Frontal cortex (tissue), 4 donors: Measurements from ENCODE around the gene POLR3E. TPM values are rescaled to one million over a fixed set of nuclear protein-coding genes. Genes with fewer than 3 reads are reported as not detected.
A peak's percentile ranks its signal among the peaks of the same experiment; 100 is the strongest.
"Not testable (repeated sequence)": the region's sequence is repeated elsewhere in the genome, so short reads cannot be mapped to it uniquely, and the experiment has no call there.

ENCODE experiments used
- DNase-seq, 2 donors: peaks; one replicate each; pipeline ENCODE4 v3.0.0; 2012; ENCODE audit warnings: low spot score in 2 of 2
- FAIRE-seq: peaks from 2 replicates; lab custom pipeline; 2012; peaks lifted over from hg19 to GRCh38; lab: Jason Lieb, UNC
- total RNA-seq: library from RNA; depleted of rRNA; stranded (reverse); fragments of >200 nt; gene quantifications from one replicate; pipeline ENCODE4 v1.2.3, GENCODE V29; 2014
- donor health status: control.
- donor health status: control.
- donor health status: control.

Gene POLR3E
- total RNA-seq, 1 donor from 2014 or later, result 19.6 TPM

GRCh38 chr16:22355487-22355908 is 58.3 kb downstream of the POLR3E start:
- no peak for DNase-seq
- no peak for FAIRE-seq

- DNase-seq (no peak), FAIRE-seq (no peak)
Observed at GRCh38 chr16:22356930-22357634, 59.9 kb downstream of the POLR3E start.

- DNase-seq (no peak), FAIRE-seq (no peak)
Observed at GRCh38 chr16:22357635-22357971, 60.4 kb downstream of the POLR3E start.

GRCh38 chr16:22358000-22358399 is 60.8 kb downstream of the POLR3E start:
- no peak for FAIRE-seq

GRCh38 chr16:22359679-22360078 is 62.5 kb downstream of the POLR3E start:
- DNase-seq (no peak), FAIRE-seq (no peak)

More at GRCh38 chr16:22358000-22358399, 60.8 kb downstream of the POLR3E start:
- no peak for DNase-seq

GRCh38 chr16:22360963-22361659 is 63.9 kb downstream of the POLR3E start:
- FAIRE-seq (no peak), DNase-seq (no peak)

GRCh38 chr16:22364241-22364640 is 67.0 kb downstream of the POLR3E start:
- FAIRE-seq (no peak), DNase-seq (no peak)

- no peak for DNase-seq
- FAIRE-seq, result no peak
Observed at GRCh38 chr16:22366371-22366770, 69.2 kb downstream of the POLR3E start.

GRCh38 chr16:22366889-22367288 is 69.7 kb downstream of the POLR3E start:
- DNase-seq, result no peak
- no peak for FAIRE-seq

- not testable (repeated sequence) for FAIRE-seq
Observed at GRCh38 chr16:22368200-22368826, 71.1 kb downstream of the POLR3E start.

GRCh38 chr16:22369221-22369811 is 72.1 kb downstream of the POLR3E start:
- no peak for FAIRE-seq

More at GRCh38 chr16:22368200-22368826, 71.1 kb downstream of the POLR3E start:
- not testable (repeated sequence) for DNase-seq

GRCh38 chr16:22370038-22370820 is 73.0 kb downstream of the POLR3E start:
- FAIRE-seq, result no peak
- no peak for DNase-seq

More at GRCh38 chr16:22369221-22369811, 72.1 kb downstream of the POLR3E start:
- DNase-seq, result no peak

GRCh38 chr16:22372882-22373661 is 75.9 kb downstream of the POLR3E start:
- no peak for FAIRE-seq
- no peak for DNase-seq

- DNase-seq (no peak), FAIRE-seq (no peak)
Observed at GRCh38 chr16:22373662-22374310, 76.6 kb downstream of the POLR3E start.

GRCh38 chr16:22374311-22375116 is 77.3 kb downstream of the POLR3E start, which contains the start of gene CDR2:
Gene CDR2, minus strand, starts transcription at chr16:22374619. Its CDS starts 310 bp downstream, at chr16:22374309.
- FAIRE-seq, result no peak
- peak; percentile 95 for DNase-seq

- DNase-seq, result no peak
- no peak for FAIRE-seq
Observed at GRCh38 chr16:22375117-22375962, 78.1 kb downstream of the POLR3E start.
